ENCODE measurements around the gene NIPAL1.
"Not testable (repeated sequence)": the region's sequence is repeated elsewhere in the genome, so short reads cannot be mapped to it uniquely, and the experiment has no call there.

NIPAL1 gene

DNA sequence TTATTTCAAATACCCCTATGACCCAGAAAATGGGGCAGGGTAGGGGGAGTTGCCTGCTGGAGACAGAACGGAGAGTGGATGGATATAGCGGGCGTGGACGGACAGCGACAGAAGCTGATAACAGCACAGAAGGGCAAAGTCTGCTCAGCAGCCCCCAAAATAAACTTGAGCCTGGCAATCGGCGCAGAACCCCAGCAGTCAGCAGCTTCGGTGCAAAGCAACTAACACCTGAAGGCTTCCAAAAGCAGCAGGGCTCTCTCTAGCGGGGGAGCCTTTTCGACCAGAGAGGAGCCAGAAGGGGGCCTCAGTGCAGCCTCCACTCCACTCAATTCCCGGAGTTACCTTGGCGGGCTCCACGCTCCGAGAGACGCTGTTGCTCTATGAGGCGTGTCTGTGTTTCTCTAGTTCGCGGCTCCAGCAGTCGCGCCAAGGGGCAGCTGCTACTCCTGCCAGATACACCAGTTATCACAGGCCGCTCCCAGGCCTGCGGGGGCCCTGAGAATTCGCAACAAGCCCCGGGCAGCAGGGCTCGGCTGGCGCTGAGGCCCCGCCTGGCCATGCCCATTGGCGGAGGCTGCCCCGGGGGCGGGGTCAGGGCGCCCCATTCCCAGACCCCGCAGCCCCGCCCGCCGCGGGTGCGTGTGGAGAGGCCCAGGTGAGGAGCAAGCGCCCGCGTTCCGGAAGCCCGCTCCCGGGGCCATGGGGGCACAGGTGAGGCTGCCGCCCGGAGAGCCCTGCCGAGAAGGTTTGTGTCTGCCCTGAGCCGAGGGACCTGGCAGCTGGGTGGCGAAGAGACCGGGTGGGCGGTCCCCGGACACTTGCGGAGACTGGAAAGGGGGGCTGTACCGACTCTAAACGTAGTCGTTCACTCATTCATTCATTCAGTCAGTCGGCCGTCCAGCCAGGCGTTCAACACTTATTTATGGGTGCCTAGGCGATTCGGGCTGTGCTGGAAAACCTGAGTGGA is at the start of gene NIPAL1, which contains the start of gene CNGA1:
NIPAL1 (plus strand) TSS at position 632 of the 967 bp plus-strand sequence; CDS start at position 700, 68 bp downstream.
CNGA1 (minus strand) TSS at position 541 of the 967 bp plus-strand sequence. CDS start 63,992 bp downstream, outside the sequence.
- no peak for DNase-seq

DNA sequence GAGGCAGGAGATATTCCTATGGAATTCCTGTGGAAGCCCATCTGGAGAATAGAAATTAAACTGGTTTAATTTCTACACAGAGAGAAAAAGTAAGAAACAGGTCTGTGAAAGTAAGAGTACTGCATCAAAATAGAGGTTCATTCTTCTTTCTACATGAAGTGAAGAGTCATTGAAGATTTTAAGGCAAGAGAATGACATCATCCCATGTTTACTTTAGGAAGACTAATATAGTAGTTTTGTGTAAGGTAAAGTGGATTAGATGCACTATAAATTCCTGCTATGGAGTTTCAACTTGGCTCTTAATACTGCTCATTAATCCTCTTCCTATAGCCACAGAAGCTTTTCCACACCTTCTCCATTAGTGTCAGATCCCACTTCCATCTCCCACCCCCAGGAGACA is 47.7 kb upstream of the NIPAL1 start:
- DNase-seq, result no peak

DNA sequence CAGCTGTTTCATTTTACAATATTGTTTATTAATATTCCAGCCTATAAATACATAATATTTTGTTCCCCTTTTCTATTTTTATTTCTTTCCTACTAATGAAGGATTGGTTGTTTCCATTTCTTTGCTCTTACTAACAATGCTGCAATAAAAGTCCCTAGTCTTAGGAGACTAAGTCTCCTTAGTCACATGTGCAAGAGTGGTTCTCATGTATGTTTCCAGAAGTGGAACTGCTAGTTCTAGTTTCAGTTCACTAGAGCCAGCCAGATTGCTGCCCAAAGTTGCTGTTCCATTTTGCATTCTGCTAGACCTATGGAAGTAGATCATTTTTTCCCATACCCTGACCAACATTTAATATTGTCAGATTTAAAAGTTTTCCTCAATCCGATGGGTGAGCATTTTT is 44.4 kb upstream of the NIPAL1 start:
- no peak for DNase-seq

DNA sequence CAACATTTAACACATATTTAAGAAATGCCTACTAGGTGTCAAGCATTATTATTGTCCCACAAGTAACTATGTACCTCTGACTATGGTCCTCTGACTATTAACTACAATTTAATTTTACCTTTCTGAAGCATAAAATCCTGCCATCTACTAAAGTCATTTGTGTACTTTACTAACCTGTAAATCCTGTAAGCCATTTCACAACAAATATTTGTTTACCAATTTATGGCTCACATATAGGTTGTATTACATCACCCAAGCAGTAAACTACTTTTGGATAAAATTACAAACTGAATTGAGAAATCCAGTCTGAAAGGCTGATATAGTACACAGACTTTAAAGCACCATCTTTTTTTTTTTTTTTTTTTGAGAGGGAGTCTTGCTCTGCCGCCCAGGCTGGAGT is 43.9 kb upstream of the NIPAL1 start:
- DNase-seq, result no peak

DNA sequence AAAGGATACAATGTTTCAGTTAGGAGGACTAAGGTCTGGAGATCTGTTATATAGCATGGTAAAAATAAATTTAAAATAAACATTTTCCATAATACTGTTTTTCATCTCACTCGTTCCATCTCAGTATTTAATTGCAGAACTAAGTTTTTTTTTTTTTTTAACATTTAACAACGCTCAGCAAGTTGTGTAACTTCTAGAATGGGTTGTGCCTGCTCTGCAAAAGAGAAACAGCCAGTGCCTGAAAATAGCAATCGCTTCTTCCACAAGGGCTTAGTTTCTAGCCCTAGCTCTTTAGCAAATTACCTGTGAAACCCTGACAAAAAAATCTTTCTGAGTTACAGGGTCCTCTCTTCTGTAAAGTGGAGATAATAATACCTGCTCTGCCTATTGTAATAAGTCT is 42.0 kb upstream of the NIPAL1 start:
- no peak for DNase-seq

DNA sequence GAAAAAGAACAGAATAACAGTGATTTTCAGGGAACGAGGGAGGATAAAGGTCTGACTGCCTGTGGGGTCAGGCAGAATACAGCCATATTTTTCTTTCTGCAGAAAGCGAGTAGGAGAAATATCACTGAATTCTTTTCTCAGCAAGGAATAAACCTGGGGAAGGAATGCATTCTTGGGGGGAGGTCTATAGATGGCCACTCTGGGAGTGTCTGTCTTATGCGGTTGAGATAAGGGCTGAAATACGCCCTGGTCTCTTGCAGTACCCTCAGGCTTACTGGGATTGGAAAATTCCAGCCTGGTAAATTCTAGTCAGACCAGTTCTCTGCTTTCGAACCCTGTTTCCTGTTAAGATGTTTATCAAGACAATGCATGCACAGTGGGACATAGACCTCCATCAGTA is 26.4 kb upstream of the NIPAL1 start:
- DNase-seq, result no peak

DNA sequence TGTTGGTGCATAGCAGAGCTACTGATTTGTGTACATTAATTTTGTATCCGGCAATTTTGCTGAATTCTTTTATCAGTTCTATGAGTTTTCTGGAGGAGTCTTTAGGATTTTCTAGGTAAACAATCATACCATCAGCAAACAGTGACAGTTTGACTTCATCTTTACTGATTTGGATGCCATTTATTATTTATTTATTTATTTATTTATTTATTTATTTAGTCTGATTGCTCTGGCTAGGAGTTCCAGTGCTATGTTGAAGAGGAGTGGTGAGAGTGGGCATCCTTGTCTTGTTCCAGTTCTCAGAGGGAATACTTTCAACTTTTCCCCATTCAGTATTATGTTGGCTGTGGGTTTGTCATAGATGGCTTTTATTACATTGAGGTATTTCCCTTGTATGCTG is 24.1 kb upstream of the NIPAL1 start:
- not testable (repeated sequence) for DNase-seq

DNA sequence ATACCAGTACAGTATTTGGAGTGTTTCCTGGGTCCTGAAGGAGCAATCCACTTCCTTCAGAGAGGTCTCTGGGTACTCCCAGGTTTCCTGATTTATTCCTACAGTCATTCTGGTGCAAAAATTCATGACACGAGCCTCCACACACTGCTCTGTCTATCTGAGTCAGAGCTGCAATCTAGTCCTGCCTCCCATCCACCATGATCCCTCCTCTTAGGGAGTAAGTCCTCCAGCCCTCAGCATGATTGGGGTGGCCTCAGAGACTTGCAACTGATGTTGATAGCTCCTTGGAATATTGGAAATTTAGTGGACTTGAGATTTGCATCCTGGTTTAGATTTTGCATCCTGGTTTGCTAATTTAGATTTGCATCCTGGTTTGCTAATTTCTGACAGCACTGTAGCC is 20.6 kb upstream of the NIPAL1 start:
- DNase-seq, result no peak

DNA sequence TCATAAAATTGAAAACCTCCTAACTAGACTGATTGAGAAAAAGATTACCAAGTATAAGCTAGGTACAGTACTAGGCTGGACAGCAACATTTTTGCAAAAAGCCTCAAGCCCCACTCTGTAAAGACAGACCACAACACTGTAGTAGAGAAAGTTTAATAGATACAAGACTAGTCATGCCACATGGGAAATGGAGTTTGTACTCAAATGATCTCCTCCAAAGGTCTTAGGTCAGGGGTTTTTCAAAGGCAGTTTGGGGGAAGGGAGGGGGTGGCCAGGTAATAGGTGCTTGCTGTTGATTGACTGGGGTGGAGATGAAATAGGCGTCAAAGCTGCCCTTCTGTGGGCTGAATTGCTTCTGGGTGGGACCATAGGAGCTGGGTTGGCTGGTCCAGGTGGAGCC is 14.3 kb upstream of the NIPAL1 start:
- no peak for DNase-seq

DNA sequence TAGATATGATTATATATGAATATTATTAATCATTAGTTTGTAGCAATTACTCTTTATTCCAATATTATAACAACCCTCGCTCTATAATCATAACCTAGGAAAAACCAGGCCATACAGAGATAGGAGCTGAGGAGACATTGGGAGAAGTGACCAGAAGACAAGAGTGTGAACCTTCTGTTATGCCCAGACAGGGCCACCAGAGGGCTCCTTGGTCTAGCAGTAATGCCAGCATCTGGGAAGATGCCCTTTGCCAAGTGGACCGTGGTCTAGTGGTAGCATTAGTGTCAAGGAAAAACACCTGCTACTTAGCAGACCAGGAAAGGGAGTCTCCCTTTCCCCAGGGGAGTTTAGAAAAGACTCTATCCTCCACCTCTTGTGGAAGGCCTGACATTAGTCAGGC is 13.0 kb upstream of the NIPAL1 start:
- DNase-seq, result not testable (repeated sequence)

DNA sequence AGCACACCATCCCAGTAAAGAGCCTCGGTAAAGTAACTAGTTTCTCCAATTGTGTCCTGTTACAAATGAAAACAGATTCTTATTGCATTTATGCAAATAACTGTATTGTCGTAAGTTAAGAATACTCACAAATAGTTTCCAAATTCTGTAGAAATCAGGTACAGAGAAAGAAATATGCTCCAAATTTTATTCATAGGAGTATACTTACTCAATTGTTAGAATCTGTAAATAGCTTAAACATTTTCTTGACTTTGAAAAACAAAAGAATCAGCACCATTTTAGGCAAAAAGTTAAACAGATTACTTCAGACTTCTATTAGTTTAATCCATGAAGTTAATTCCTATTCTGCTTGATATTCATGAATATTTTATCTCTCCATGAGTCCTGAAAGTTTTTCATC is 10.8 kb upstream of the NIPAL1 start:
- DNase-seq, result no peak

DNA sequence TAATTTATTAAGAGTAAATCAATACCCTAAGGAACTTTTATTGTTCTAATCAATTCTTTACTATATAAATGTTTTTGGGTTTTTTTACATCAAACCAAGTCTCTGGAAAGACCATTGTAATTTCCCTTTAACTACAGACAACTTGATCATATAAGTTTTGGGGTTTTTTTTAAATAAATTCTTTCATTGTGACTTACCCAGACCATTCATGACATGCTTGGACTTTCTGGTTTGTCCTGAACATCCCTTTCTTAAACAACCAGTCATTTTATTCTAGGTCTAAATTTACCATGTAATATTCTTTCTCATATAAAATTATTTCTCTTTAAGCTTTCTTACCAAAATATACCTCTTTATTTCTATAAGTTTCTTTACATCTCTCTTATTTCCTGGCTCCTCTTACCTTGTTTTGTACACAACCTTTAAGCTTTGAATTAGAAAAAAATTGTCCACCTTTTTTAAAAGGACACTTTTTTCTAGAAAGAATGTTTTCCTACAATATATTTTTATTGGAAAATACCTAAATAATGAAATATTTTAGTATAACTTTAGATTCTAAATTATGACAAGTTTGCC is 8.5 kb upstream of the NIPAL1 start:
- no peak for DNase-seq

DNA sequence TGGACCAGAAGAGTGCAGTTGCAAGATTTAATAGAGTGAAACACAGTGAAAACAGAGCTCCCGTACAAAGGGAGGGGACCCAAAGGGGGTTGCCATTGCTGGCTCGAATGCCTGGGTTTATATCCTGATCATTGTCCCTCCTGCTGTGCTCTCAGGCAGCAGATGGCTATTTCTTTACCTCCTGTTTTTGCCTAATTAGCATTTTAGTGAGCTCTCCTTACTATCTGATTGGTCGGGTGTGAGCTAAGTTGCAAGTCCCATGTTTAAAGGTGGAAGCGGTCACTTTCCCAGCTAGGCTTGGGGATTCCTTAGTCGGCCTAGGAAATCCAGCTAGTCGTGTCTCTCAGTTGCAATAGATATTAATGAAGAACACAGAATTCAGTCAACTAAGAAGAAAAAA is 5.7 kb upstream of the NIPAL1 start:
- not testable (repeated sequence) for DNase-seq

DNA sequence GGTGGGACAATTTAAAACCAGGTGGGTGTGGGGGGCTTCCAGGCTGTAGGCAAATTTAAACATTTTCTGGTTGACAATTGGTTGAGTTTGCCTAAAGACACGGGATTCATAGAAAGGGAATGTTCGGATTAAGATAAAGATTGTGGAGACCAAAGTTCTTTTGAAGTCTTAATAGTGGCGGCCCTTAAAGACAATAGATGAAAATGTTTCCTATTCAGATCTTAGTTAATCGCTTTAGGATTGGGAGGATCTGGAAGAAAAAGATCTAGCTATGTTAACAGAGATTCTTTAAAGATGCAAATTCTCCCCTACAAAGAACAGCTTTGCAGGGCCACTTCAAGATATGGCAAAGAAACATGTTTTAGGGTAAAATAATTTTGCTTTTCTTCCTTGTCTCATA is 4.8 kb upstream of the NIPAL1 start:
- no peak for DNase-seq

DNA sequence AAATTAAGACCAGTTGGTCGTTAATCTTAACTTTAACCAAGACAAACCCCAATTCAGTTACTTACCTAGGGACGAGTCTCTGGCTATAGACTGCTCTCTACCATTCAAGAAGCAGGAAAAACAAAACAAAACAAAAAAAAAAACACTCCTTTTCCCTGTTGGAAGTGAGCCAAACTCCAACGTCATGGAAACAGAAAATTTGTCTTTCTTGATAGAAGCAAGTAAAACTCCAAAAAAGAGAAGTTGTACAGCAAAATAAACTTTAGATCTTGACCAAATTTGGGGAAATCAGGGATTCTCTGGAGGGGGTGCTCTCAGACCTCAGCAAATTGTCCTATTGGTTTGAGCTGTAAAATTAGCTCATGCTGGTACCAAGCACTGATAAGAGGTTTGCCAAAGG is 3.7 kb upstream of the NIPAL1 start:
- DNase-seq, result no peak

DNA sequence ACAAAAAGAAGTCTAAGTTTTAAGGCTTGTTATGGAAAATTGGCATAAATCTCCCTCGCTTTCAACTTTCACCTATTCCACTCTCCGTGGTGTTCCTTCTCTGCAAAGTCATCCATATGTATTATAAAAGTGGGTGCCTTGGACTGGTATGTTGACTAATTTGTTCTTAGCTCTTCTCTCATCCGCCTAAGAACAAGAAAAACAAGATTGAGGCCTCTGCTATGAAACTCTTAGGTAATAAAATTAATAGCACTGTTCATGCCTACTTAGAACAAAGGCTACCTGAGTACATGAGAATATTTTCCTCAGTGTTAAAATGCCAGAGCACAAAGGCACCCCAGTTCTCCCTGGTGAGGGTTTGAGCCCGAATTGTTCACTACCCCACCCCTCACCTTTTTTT is 1.4 kb upstream of the NIPAL1 start:
- DNase-seq, result no peak

DNA sequence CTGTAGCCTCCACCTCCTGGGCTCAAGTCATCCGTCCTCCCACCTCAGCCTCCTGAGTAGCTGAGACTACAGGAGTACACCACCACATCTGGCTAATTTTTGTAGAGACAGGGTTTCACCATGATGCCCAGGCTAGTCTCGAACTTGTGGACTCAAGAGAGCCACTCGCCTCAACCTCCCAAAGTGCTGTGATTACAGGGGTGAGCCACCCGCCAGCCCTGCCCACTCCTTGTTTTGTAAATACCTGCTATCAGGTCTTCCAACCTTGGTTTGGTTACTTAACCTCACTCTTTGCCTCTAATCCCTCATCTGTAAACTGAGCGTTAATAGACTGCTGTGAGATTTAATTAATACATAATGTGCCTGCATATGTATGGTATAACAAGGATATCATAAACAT is 894 bp upstream of the NIPAL1 start:
- DNase-seq, result no peak

DNA sequence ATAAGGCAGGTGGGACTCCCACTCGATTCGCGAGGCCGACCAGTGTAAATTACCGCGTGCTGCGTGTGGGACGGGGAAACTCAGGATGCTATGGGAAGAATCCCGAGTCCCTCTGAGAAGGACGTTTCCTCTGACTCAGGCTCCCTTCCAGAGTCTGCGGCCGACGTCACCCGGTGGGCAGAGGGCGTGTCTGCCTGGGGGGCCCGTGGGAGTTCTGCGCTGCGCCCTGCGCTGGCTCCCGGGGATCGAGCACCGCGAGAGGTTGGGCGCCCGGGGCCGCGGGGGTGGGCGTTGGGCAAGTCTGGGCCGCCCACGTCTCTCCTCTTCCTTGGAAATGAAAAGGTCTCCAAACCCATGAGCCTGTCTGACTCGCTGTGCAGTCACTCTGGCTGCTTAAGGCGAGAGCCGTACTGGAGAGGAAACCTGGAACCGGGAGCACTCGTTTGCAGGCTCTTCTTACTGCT is 568 bp downstream of the NIPAL1 start:
- DNase-seq, result no peak

DNA sequence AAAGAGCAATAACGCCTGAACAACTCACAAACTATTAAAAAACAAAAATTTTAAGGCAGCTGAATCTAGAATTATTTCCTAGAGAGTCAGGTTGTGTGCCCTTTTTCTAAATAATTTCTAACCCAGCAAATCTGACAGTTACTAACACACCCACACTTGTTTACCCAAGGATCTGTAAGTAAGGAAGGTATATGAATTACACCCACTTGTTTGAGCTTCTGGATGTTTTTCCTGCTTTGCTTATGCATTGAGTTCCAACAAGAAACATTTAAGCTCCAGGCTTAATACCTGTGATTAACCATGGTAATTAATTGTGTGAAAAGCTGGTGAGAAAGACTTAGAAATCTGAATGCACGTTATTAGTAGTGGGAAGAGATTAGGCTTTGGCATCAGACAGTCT is 1.5 kb downstream of the NIPAL1 start:
- no peak for DNase-seq

DNA sequence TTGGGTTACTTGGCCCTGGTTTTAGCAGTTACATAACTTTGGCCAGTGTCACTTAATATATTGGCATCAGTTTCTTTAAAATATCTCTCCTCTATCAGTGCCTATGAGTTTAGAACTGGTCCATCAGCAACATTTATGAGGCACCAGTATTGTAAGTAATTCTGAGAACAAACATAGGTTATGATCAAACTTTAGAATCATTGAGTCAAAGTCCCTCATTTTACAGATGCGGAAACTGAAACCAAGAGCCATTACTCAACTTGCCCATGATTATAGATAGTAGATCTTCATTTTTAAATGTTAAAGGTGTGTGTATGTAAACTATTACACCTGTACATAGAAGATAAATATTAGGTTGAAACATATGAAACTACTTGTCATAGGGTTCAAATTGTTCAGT is 4.5 kb downstream of the NIPAL1 start:
- no peak for DNase-seq

DNA sequence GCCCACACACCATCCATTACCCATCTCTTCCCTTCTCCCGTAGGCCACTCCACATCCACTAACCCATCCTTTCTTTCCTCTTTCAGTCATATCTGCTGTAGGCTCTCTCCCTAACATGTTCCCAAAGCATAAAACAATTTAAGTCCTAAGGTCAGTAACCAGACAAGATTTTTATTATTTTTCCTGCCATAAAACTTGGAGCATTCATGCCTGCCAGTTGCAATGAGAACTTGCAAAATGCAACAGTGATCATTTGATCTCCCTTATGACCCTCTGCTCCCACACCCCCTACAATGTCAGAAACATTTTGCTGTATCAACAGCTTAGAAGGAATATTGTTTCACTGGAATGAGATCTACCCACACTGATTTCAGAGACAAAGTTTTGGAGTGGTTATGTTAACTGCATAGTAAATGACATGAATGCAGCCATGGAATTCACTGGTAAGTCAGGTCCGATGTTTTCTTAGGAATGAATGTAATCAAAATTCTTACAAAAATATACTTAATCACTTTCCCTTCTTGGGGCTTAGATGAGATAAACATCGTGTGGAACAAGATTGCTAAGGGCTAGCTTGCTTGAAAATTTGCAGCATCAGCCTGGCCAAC is 5.7 kb downstream of the NIPAL1 start:
- DNase-seq, result no peak

DNA sequence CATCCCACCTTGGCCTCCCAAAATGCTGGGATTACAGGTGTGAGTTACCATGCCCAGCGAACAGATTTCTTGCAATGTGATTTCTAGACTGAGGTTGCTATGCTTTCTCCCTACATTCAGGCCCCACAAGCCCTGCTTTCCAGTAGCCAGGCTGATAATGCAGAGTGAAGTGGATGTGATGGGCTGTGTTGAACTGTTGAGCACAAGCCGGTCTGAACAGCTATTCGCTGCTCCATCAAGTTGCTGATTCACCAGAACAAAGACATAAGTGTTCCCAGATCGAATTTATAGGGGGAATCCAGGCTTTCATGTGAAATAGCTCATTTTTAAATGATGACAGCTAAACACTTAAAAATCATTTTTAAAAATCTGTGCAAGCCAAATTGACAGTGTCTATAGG is 8.0 kb downstream of the NIPAL1 start:
- DNase-seq, result no peak

DNA sequence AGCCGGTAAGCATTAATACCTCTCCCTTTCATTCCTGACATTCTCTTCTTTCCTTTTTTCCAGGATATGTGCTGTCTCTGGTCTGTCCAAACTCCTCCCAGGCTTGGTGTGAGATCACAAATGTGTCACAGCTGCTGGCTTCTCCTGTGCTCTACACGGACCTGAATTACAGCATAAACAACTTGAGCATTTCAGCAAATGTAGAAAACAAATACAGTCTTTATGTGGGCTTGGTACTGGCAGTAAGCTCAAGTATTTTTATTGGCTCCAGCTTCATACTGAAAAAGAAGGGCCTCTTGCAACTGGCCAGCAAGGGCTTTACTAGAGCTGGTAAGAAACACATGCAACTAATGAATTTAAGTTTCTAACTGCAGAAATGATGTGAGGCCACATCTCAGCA is 8.4 kb downstream of the NIPAL1 start:
- DNase-seq, result no peak

DNA sequence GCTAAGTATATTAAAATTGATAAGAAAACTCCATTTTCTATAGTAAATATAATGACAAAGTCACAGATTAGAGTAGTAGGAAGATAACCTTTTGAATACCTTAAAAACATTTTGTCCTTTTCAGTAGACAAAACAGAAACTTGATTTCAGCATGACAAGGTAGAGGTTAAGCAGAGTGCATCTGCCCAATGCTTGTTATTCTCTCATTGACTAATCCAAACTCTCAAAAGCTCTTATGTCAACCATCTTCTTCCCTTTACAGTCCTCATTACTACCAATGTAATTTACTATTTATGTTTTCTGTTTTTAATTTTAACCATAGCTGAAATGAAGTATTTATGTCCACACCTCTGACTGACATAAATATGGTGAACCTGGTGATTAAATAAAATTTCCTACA is 11.1 kb downstream of the NIPAL1 start:
- no peak for DNase-seq
